AG09319 (cell line): Measurements from ENCODE around the gene PACS2.

Experiments
- DNase-seq: peaks from one replicate; pipeline ENCODE4 v3.0.0-alpha.2; 2010; ENCODE audit warnings: low read depth; ENCODE audit errors: extremely low read depth
- CTCF ChIP-seq: IDR thresholded peaks from 2 replicates; pipeline ENCODE4 v1.5.1; 2011; ENCODE audit warnings: low read depth, mild to moderate bottlenecking, inconsistent platforms, low read length, moderate library complexity

The PACS2 gene

GRCh38 chr14:105378199-105378598 is 63.7 kb downstream of the PACS2 start:
- DNase-seq: no peak
- TF ChIP-seq CTCF: no peak

GRCh38 chr14:105378873-105379685 is 64.5 kb downstream of the PACS2 start:
- no peak for DNase-seq
- no peak for TF ChIP-seq CTCF

GRCh38 chr14:105379946-105380345 is 65.4 kb downstream of the PACS2 start:
- TF ChIP-seq CTCF: no peak
- DNase-seq: no peak

GRCh38 chr14:105380756-105381155 is 66.2 kb downstream of the PACS2 start:
- no peak for DNase-seq
- TF ChIP-seq CTCF: no peak

- TF ChIP-seq CTCF: no peak
- no peak for DNase-seq
These were observed 67.1 kb downstream of the PACS2 start for GRCh38 chr14:105381446-105382342.

GRCh38 chr14:105382343-105383082 is 68.0 kb downstream of the PACS2 start:
- no peak for DNase-seq
- no peak for TF ChIP-seq CTCF
